Natural killer cell (primary cell): ENCODE results near the gene OR4M2. TPM values are rescaled to one million over a fixed set of nuclear protein-coding genes. Genes with fewer than 3 reads are reported as not detected.
"Not testable (repeated sequence)": the region's sequence is repeated elsewhere in the genome, so short reads cannot be mapped to it uniquely, and the experiment has no call there.

ENCODE experiments used
- ATAC-seq, 3 donors: fragments of 150-1000 bp in 2 of 3; fragments of 200-7000 bp in 1 of 3; cut with Tn5 transposase; 1 replicate in 1 of 3; 2 replicates in 2 of 3; pipeline ENCODE4 v1.10.0; 2021; ENCODE audit warnings: mild to moderate bottlenecking in 2 of 3, moderate library complexity in 2 of 3
- DNase-seq, 2 donors: peaks; one replicate each; pipeline versions ENCODE4 v3.0.0 to v3.0.0-alpha.2; 2013 to 2021; ENCODE audit warnings: mixed read lengths in 1 of 2
- H3K27ac ChIP-seq: one replicate; pipeline ENCODE4 v1.5.1; 2013; ENCODE audit warnings: mild to moderate bottlenecking, low read length
- H3K27me3 ChIP-seq: one replicate; pipeline ENCODE4 v1.6.1; 2013; ENCODE audit warnings: low read length; ENCODE audit not compliant: control insufficient read depth, insufficient read depth
- H3K36me3 ChIP-seq: one replicate; pipeline ENCODE4 v1.6.1; 2013; ENCODE audit warnings: low read length; ENCODE audit not compliant: control insufficient read depth, insufficient read depth
- H3K4me1 ChIP-seq: one replicate; pipeline ENCODE4 v1.6.1; 2013; ENCODE audit warnings: low read length; ENCODE audit not compliant: control insufficient read depth, insufficient read depth
- H3K4me3 ChIP-seq: one replicate; pipeline ENCODE4 v1.5.1; 2013; ENCODE audit warnings: low read length
- H3K9me3 ChIP-seq: one replicate; pipeline ENCODE4 v1.6.1; 2013; ENCODE audit warnings: low read length; ENCODE audit not compliant: control insufficient read depth, insufficient read depth
- H3K27ac Mint-ChIP-seq, 2 donors: one replicate each; pipeline ENCODE4 v1.8.0; 2022; ENCODE audit warnings: mild to moderate bottlenecking in 2 of 2, mixed read lengths in 2 of 2, moderate library complexity in 1 of 2
- H3K27me3 Mint-ChIP-seq, 2 donors: one replicate each; pipeline ENCODE4 v1.8.0; 2022; ENCODE audit warnings: low read depth in 2 of 2, mixed read lengths in 2 of 2
- H3K36me3 Mint-ChIP-seq: one replicate; pipeline ENCODE4 v1.8.0; 2022; ENCODE audit warnings: mixed read lengths
- H3K4me1 Mint-ChIP-seq, 2 donors: one replicate each; pipeline ENCODE4 v1.8.0; 2022; ENCODE audit warnings: mixed read lengths in 2 of 2
- H3K4me3 Mint-ChIP-seq: one replicate; pipeline ENCODE4 v1.8.0; 2022; ENCODE audit warnings: mild to moderate bottlenecking, moderate library complexity, mixed read lengths
- H3K9me3 Mint-ChIP-seq, 2 donors: one replicate each; pipeline ENCODE4 v1.8.0; 2022; ENCODE audit warnings: mixed read lengths in 2 of 2
- WGBS: methylation state at CpG from one replicate; pipeline ENCODE4 v1.1.7; 2013; ENCODE audit warnings: missing lambda C conversion rate; ENCODE audit not compliant: insufficient coverage; 5-methylcytosine and 5-hydroxymethylcytosine counted together
- intact Hi-C: fragments of 100-400 bp; cut with micrococcal nuclease; formaldehyde crosslinking; loops from one replicate; pipeline ENCODE4 v1.14.2; 2022
- total RNA-seq, 4 donors: library from RNA; stranded (reverse); fragments of 120-200 nt in 1 of 4; gene quantifications; one replicate each; pipeline versions ENCODE4 v1.2.3 to v1.2.4, GENCODE V29; 2013 to 2022

The OR4M2 gene
- total RNA-seq: not detected
- total RNA-seq (2013): not detected

GRCh38 chr15:22080227-22080626 lies at the start of gene OR4M2:
Gene OR4M2 (plus strand): TSS chr15:22080527. CDS start chr15:22080625, 98 bp downstream.
- intact Hi-C loops, H3K4me3 Mint-ChIP-seq, H3K27me3 Mint-ChIP-seq, H3K9me3 ChIP-seq, H3K4me1 Mint-ChIP-seq, H3K27me3 ChIP-seq, H3K36me3 ChIP-seq, ATAC-seq, H3K27ac ChIP-seq, DNase-seq, H3K4me3 ChIP-seq, H3K9me3 Mint-ChIP-seq, H3K36me3 Mint-ChIP-seq, H3K4me1 ChIP-seq, H3K27ac Mint-ChIP-seq: not testable (repeated sequence)
- WGBS: no CpG with 5 or more reads among the region's 2 CpGs

GRCh38 chr15:22069267-22069666 lies 11.1 kb upstream of the OR4M2 start:
- H3K27me3 Mint-ChIP-seq, DNase-seq, H3K27ac Mint-ChIP-seq, H3K4me1 Mint-ChIP-seq, ATAC-seq, H3K4me1 ChIP-seq, H3K9me3 Mint-ChIP-seq, H3K27me3 ChIP-seq, intact Hi-C loops, H3K9me3 ChIP-seq, H3K27ac ChIP-seq, H3K4me3 Mint-ChIP-seq, H3K4me3 ChIP-seq, H3K36me3 ChIP-seq, H3K36me3 Mint-ChIP-seq: not testable (repeated sequence)

GRCh38 chr15:22081386-22081785 lies 1.1 kb downstream of the OR4M2 start:
- H3K27me3 Mint-ChIP-seq, H3K4me3 Mint-ChIP-seq, ATAC-seq, H3K9me3 ChIP-seq, H3K36me3 ChIP-seq, intact Hi-C loops, H3K4me3 ChIP-seq, H3K4me1 Mint-ChIP-seq, DNase-seq, H3K36me3 Mint-ChIP-seq, H3K27me3 ChIP-seq, H3K27ac Mint-ChIP-seq, H3K4me1 ChIP-seq, H3K27ac ChIP-seq, H3K9me3 Mint-ChIP-seq: not testable (repeated sequence)
- WGBS: no CpG with 5 or more reads among the region's 3 CpGs

- intact Hi-C loops, H3K36me3 ChIP-seq, H3K4me3 Mint-ChIP-seq, H3K9me3 ChIP-seq, H3K9me3 Mint-ChIP-seq, H3K27ac Mint-ChIP-seq, H3K4me3 ChIP-seq, H3K4me1 Mint-ChIP-seq, H3K27me3 Mint-ChIP-seq, H3K27me3 ChIP-seq, DNase-seq, H3K27ac ChIP-seq, H3K36me3 Mint-ChIP-seq, H3K4me1 ChIP-seq: not testable (repeated sequence)
- ATAC-seq: peak in 1 of 3 donors; percentile 55
- WGBS: no CpG with 5 or more reads among the region's 16 CpGs
Measured at GRCh38 chr15:22098616-22099253, 18.4 kb downstream of the OR4M2 start.

GRCh38 chr15:22099289-22099891 lies 19.1 kb downstream of the OR4M2 start:
- H3K36me3 ChIP-seq, H3K4me1 ChIP-seq, H3K27me3 Mint-ChIP-seq, H3K4me1 Mint-ChIP-seq, H3K27ac ChIP-seq, intact Hi-C loops, H3K9me3 ChIP-seq, H3K27me3 ChIP-seq, H3K9me3 Mint-ChIP-seq, H3K27ac Mint-ChIP-seq, H3K4me3 ChIP-seq, H3K36me3 Mint-ChIP-seq, H3K4me3 Mint-ChIP-seq: not testable (repeated sequence)
- ATAC-seq: peak in 2 of 3 donors; percentile 67 to 79
- no CpG with 5 or more reads among the region's 17 CpGs for WGBS
- peak in 1 of 2 donors; percentile 14 for DNase-seq

- H3K36me3 ChIP-seq, H3K4me3 Mint-ChIP-seq, DNase-seq, H3K27me3 Mint-ChIP-seq, H3K9me3 ChIP-seq, H3K4me1 Mint-ChIP-seq, H3K4me1 ChIP-seq, intact Hi-C loops, H3K4me3 ChIP-seq, ATAC-seq, H3K27ac ChIP-seq, H3K27me3 ChIP-seq, H3K9me3 Mint-ChIP-seq, H3K36me3 Mint-ChIP-seq, H3K27ac Mint-ChIP-seq: not testable (repeated sequence)
- WGBS: no CpG with 5 or more reads among the region's 5 CpGs
Measured at GRCh38 chr15:22122033-22122432, 41.7 kb downstream of the OR4M2 start.

Other genes with a start within 250 kb of the OR4M2 start
- gene POTEB, start 202.8 kb upstream of the OR4M2 start, total RNA-seq: not detected